Stimulated activated CD8-positive, alpha-beta memory T cell treated with anti-CD3 and anti-CD28 coated beads, Interleukin-4, amount 100 ng/mL, for 48 hours (primary cell): ENCODE data around the gene ZSCAN9.

Experiments
- DNase-seq: peaks from one replicate; pipeline ENCODE4 v3.0.0-alpha.2; 2020

Gene ZSCAN9

GRCh38 chr6:28224131-28225055, 682 bp upstream of the ZSCAN9 start:
- DNase-seq = no peak

GRCh38 chr6:28226460-28226859, 1.4 kb downstream of the ZSCAN9 start:
- no peak for DNase-seq

GRCh38 chr6:28232785-28233184, 7.7 kb downstream of the ZSCAN9 start:
- DNase-seq = no peak

GRCh38 chr6:28235912-28236452, 10.9 kb downstream of the ZSCAN9 start:
- DNase-seq = no peak

- no peak for DNase-seq
These were observed 14.6 kb downstream of the ZSCAN9 start for GRCh38 chr6:28239636-28240035.

GRCh38 chr6:28240471-28240870, 15.4 kb downstream of the ZSCAN9 start:
- no peak for DNase-seq

GRCh38 chr6:28243946-28244345, 18.9 kb downstream of the ZSCAN9 start:
- DNase-seq = no peak

GRCh38 chr6:28245206-28245941, 20.3 kb downstream of the ZSCAN9 start:
- no peak for DNase-seq

GRCh38 chr6:28248916-28249315, 23.8 kb downstream of the ZSCAN9 start:
- no peak for DNase-seq

GRCh38 chr6:28250747-28251146, 25.7 kb downstream of the ZSCAN9 start:
- no peak for DNase-seq

- DNase-seq = peak; percentile 48
These were observed 26.6 kb downstream of the ZSCAN9 start for GRCh38 chr6:28251661-28252008.

- DNase-seq = peak; percentile 89
These were observed 27.2 kb downstream of the ZSCAN9 start, which contains the start of gene ZKSCAN4 for GRCh38 chr6:28252009-28252975. TSS of gene ZKSCAN4 (minus strand) at chr6:28252269. CDS start at chr6:28251980, 289 bp downstream.

GRCh38 chr6:28254121-28254519, 29.0 kb downstream of the ZSCAN9 start:
- no peak for DNase-seq

- DNase-seq = no peak
These were observed 32.0 kb downstream of the ZSCAN9 start for GRCh38 chr6:28257042-28257441.

- peak; percentile 77 for DNase-seq
These were observed 34.1 kb downstream of the ZSCAN9 start, which contains the start of gene NKAPL for GRCh38 chr6:28258877-28259777. TSS of gene NKAPL (plus strand) at chr6:28259297. CDS start at chr6:28259372, 75 bp downstream.

GRCh38 chr6:28263922-28264321, 38.8 kb downstream of the ZSCAN9 start:
- DNase-seq = no peak

- DNase-seq = no peak
These were observed 39.8 kb downstream of the ZSCAN9 start for GRCh38 chr6:28264834-28265401.

- DNase-seq = no peak
These were observed 41.5 kb downstream of the ZSCAN9 start for GRCh38 chr6:28266563-28266961.

GRCh38 chr6:28266962-28267694, 42.1 kb downstream of the ZSCAN9 start, which contains the start of gene ZSCAN26:
TSS of gene ZSCAN26 (plus strand) at chr6:28267143. CDS start at chr6:28271920, 4,777 bp downstream.
- DNase-seq = peak; percentile 90

- DNase-seq = no peak
These were observed 42.6 kb downstream of the ZSCAN9 start for GRCh38 chr6:28267695-28268059.
